ENCODE results near the gene YAP1. TPM values are rescaled to one million over a fixed set of nuclear protein-coding genes. Genes with fewer than 3 reads are reported as not detected.

YAP1 gene
- total RNA-seq, 4 donors from 2014 or later = 226 to 310 (median 252) TPM

DNA sequence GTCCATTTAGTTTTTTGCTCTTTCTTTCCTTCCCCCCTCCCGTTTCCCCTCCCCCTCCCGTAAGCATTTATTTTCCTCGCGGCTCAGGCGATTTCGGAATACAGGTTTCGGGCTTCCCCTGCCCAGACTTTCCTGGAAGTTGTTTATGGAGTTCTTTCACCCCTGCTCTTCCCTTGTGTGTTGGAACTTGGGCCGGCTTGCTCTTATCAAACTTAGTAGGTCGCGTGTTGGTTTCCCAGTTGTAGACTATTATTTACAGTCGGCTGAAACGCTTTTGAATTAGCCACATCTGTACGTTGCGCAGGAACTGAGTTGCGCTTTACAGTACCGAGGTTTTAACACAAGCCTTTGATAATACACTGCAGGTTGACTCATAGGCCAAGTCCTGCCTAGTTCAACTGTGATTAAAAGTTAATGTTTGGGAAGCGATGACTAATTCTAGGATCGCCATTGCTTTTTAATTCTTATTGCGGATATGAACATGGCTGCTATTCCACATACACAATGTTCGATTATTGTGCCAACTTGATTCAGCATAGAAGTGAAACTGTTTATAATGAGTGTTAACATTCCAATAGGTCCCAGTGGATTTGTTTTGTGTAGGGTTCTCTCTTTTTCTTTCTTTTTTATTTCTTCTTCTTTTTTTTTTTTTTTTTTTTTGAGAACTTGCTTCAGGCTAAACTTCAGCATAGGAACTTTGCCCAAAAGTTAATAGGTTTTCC is 1.7 kb downstream of the YAP1 start:
- DNase-seq (ENCODE audit: low spot score in 2 of 2) = no peak
- Histone ChIP-seq H3K9me3 (no peaks in the 10 kb centered on the region), H3K27me3 (no peaks in the 10 kb centered on the region), H3K4me1 (peaks cover 50% of the 10 kb centered on the region), H3K27ac (peak overlapping the region; percentile 100), H3K36me3 (no peaks in the 10 kb centered on the region), H3K4me3 (peak overlapping the region; percentile 96)
- WGBS = 3% methylated on average over 20 of the region's 20 CpGs
- TF ChIP-seq CTCF (IDR thresholded peaks at IDR 0.05) = no peak
- no peak for TF ChIP-seq POLR2A (IDR thresholded peaks at IDR 0.05)
- TF ChIP-seq EP300 (IDR thresholded peaks at IDR 0.05) = no peak
- peak in 2 of 3 donors; percentile 26 to 52 for TF ChIP-seq POLR2AphosphoS5 (IDR thresholded peaks at IDR 0.05)

DNA sequence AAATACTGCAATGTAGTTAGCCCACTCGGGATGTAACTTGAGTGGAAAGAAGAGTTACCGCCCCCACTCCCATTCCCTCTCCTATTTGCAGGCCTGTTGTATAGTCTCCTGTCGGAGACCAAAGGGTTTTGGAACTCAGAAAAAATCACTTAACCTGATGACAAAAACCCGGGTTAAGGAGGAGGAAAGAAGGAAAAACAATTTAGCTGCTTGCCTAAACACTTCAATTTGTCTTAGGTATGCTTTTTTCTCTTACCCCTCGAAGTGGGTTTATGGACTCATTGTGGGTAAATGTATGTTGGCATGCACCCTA is 2.2 kb downstream of the YAP1 start:
- Histone ChIP-seq H3K4me3 (peak overlapping the region; percentile 96), H3K27ac (peak overlapping the region; percentile 100), H3K9me3 (no peaks in the 10 kb centered on the region), H3K4me1 (peaks cover 54% of the 10 kb centered on the region), H3K36me3 (no peaks in the 10 kb centered on the region), H3K27me3 (no peaks in the 10 kb centered on the region)
- WGBS = 14% methylated on average over 5 of the region's 5 CpGs
- no peak for DNase-seq (ENCODE audit: low spot score in 2 of 2)
- TF ChIP-seq EP300 (IDR thresholded peaks at IDR 0.05) = no peak
- TF ChIP-seq POLR2A (IDR thresholded peaks at IDR 0.05) = no peak
- TF ChIP-seq CTCF (IDR thresholded peaks at IDR 0.05) = no peak
- no peak for TF ChIP-seq POLR2AphosphoS5 (IDR thresholded peaks at IDR 0.05)

DNA sequence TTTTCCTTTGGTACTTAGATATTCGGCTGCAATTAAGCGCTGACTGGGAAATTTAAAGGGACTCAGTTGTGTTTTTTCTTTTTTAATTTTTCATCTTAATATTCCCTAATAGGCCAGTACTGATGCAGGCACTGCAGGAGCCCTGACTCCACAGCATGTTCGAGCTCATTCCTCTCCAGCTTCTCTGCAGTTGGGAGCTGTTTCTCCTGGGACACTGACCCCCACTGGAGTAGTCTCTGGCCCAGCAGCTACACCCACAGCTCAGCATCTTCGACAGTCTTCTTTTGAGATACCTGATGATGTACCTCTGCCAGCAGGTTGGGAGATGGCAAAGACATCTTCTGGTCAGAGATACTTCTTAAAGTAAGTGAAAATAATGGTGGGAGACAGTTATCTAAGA is 3.8 kb downstream of the YAP1 start:
- Histone ChIP-seq H3K27me3 (no peaks in the 10 kb centered on the region), H3K36me3 (no peaks in the 10 kb centered on the region), H3K4me3 (peak overlapping the region; percentile 96), H3K4me1 (peaks cover 63% of the 10 kb centered on the region), H3K27ac (no peak overlapping the region), H3K9me3 (no peaks in the 10 kb centered on the region)
- no peak for TF ChIP-seq POLR2A (IDR thresholded peaks at IDR 0.05)
- no peak for TF ChIP-seq POLR2AphosphoS5 (IDR thresholded peaks at IDR 0.05)
- 51% methylated on average over 4 of the region's 4 CpGs for WGBS
- no peak for DNase-seq (ENCODE audit: low spot score in 2 of 2)

- Histone ChIP-seq H3K4me3 (no peak overlapping the region), H3K27ac (no peak overlapping the region), H3K9me3 (no peaks in the 10 kb centered on the region), H3K27me3 (no peaks in the 10 kb centered on the region), H3K36me3 (no peaks in the 10 kb centered on the region), H3K4me1 (peaks cover 72% of the 10 kb centered on the region)
- TF ChIP-seq POLR2A (IDR thresholded peaks at IDR 0.05) = no peak
- no peak for TF ChIP-seq POLR2AphosphoS5 (IDR thresholded peaks at IDR 0.05)
- TF ChIP-seq EP300 (IDR thresholded peaks at IDR 0.05) = no peak
- no peak for TF ChIP-seq CTCF (IDR thresholded peaks at IDR 0.05)
- no peak for DNase-seq (ENCODE audit: low spot score in 2 of 2)
These were observed 5.3 kb downstream of the YAP1 start for GRCh38 chr11:102115557-102115956.

DNA sequence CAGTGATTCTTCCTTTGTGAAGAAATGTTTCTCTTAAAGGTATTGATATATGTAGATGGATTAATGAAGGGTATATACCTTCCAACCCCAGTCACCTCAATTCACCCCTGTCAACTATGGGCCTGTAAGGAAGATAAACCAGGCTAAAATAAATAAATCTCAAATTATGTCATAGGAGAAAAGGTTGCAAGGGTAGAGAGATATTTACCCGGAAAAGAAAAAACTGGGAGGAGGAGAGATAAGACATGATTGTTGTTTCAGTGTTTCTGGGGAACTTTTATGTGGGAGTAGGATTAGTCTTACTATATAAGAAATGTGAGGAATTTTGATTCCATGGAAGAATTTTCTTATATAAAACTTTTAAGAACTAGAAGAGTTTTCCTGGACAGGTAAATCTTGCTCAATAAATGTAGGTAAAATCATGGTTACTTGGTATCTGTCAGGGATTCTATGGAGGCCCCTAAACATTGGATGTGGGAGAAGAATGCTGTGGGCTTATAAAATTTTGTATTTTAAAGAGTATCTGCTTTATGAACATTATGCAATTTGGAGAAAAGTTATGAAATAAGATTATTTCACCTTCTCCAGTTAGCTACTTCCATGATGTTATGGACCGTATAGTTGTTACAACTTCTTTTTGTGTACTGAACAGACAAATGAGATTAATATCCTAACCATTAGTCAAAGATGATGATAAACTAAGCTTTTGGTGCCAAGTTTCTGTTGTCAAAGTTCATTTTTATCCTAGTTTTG is 6.4 kb downstream of the YAP1 start:
- Histone ChIP-seq H3K4me3 (no peak overlapping the region), H3K27ac (no peak overlapping the region), H3K4me1 (peaks cover 72% of the 10 kb centered on the region), H3K36me3 (no peaks in the 10 kb centered on the region), H3K9me3 (no peaks in the 10 kb centered on the region), H3K27me3 (no peaks in the 10 kb centered on the region)
- WGBS = 49% methylated on average over 2 of the region's 2 CpGs
- TF ChIP-seq POLR2AphosphoS5 (IDR thresholded peaks at IDR 0.05) (no peak), EP300 (IDR thresholded peaks at IDR 0.05) (no peak)
- no peak for DNase-seq (ENCODE audit: low spot score in 2 of 2)

DNA sequence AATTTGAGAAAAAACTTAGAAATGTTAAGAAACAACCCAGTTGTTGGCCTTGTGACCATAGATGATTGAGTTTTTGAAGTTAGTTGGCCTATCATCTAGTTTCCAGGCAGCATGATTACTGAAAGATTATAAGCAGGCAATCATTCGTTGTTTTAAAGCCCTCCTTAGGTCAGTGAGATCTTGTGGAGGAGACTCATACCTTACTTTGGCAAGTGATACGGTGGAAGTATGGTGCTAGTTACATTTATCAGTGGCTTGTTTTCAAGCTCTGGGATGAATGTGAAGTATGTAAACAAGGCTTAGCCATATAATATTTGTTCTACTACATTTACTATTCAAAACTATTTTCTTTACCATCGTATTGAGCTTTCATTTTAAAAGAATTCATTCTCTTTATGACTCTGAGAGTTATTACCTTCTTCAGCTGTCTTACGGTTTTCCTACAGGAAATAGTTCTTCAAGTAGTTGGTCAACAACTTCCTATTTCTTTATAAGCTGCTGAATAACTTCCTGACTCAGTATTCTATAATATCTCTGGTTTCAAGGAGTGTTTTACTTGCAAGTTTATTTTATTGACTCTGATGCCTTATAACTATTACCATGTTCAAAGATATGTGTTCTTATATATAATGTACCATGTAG is 7.3 kb downstream of the YAP1 start:
- 38% methylated on average over 4 of the region's 4 CpGs for WGBS
- TF ChIP-seq CTCF (IDR thresholded peaks at IDR 0.05) (no peak), POLR2A (IDR thresholded peaks at IDR 0.05) (no peak), EP300 (IDR thresholded peaks at IDR 0.05) (no peak), POLR2AphosphoS5 (IDR thresholded peaks at IDR 0.05) (no peak)
- Histone ChIP-seq H3K27me3 (no peaks in the 10 kb centered on the region), H3K9me3 (no peaks in the 10 kb centered on the region), H3K4me1 (peaks cover 72% of the 10 kb centered on the region), H3K27ac (no peak overlapping the region), H3K4me3 (no peak overlapping the region), H3K36me3 (no peaks in the 10 kb centered on the region)
- DNase-seq (ENCODE audit: low spot score in 2 of 2) = no peak

Data from suprapubic skin (tissue), 4 donors.